Fibroblast of mammary gland (primary cell): ENCODE measurements around the gene ABCG1.

Experiments used
- DNase-seq: peaks from one replicate; pipeline ENCODE4 v3.0.0-alpha.2; 2010; ENCODE audit warnings: low read depth
- H3K4me3 ChIP-seq: 2 replicates; pipeline ENCODE4 v1.5.1; 2011; ENCODE audit warnings: low read depth, mild to moderate bottlenecking, low read length, moderate library complexity; ENCODE audit not compliant: control insufficient read depth
- TF ChIP-seq, protein P1 (sequence below): conservative IDR thresholded peaks from 2 replicates; pipeline ENCODE4 v1.5.1; 2011; ENCODE audit warnings: low read depth, low read length, inconsistent platforms; ENCODE audit not compliant: control insufficient read depth, insufficient read depth

Gene ABCG1

DNA sequence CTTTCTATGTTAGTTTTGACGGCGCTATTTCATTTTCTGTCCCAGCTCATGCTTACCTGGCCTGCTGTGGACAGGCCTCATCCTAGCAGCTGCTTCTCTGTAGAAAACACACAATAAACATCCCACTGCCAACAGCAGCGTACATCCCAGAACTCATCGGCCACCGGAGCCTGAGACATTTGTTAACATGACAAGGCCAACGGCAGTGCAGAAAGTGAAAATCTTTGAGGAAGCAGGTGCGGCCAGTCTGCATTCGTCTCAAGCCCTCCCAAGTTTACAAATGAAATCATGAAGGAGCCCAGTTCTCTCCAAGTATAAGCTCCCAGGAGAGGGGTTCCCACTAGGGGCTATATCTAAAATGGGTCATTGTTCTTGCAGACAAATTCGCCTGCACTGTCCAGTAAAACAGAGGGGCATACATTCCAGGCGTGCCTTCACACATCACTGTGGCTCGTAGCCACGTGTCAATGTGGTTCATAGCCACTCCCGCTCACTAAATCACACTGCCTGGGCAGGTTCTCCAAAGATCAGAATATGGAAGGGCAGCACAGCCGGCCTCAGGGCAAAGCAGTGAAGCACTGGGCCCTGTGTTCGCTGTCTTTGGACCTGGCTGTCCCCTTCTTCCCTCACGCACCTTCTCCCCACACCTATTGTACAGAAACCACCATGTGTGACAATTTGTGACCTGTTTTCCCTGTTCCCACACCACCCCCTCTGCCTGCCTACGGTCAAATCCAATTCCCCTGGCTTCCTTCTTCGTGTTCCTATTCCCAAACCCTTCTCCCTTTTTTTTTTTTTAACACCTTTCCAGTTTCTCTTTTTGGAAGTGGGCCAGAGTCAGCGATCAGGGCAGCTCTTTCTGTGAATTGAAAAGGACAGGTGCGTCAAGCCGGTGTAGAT, 27.0 kb upstream of the ABCG1 start:
- DNase-seq = no peak
- TF ChIP-seq, protein P1, sequence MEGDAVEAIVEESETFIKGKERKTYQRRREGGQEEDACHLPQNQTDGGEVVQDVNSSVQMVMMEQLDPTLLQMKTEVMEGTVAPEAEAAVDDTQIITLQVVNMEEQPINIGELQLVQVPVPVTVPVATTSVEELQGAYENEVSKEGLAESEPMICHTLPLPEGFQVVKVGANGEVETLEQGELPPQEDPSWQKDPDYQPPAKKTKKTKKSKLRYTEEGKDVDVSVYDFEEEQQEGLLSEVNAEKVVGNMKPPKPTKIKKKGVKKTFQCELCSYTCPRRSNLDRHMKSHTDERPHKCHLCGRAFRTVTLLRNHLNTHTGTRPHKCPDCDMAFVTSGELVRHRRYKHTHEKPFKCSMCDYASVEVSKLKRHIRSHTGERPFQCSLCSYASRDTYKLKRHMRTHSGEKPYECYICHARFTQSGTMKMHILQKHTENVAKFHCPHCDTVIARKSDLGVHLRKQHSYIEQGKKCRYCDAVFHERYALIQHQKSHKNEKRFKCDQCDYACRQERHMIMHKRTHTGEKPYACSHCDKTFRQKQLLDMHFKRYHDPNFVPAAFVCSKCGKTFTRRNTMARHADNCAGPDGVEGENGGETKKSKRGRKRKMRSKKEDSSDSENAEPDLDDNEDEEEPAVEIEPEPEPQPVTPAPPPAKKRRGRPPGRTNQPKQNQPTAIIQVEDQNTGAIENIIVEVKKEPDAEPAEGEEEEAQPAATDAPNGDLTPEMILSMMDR = no peak
- no peak overlapping the region for H3K4me3 ChIP-seq

DNA sequence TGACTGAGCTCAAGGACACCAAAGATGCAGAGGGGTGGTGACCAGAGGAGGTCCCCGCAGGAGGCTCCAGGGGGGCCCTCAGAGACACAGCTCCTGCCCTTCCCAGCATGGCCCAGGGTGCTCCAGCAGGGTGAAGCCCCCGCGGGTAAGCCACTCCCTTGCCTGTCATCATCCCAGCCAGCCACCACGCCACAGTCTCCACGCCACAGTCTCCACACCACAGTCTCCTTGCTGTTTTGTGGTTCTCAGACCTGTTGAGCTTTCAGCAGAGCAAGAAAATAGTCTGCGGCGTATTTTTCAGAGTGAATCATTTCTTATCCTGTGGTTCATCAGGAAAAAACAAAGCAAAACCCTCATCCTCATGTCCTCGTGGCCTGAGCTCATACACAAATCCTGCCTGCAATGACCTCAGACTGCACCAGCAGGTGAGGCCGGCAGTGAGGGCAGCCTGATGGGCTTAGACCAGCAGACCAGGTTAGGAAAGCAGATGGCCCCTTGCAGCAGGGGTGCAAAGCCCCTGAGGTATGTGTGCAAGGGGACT, 25.7 kb upstream of the ABCG1 start:
- no peak overlapping the region for H3K4me3 ChIP-seq
- DNase-seq = no peak
- TF ChIP-seq, protein P1 = no peak

DNA sequence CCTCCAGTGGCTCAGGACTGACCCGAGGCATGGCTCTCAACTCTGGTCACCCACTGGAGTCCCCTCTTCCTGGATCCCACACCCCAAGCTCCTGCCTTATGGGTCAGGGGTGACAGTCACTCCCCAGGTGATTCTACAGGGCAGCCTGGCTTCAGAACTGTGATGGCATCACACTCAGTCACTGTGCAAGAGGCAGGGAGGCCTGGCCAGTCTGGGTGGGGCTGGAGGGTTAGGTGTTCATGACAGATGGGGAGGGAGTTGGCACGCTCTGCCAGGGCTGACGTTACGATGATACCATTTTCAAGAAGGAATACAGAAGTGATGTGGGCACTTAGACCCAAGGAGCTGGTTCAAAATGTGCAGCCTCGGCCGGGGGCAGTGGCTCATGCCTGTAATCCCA, 25.2 kb upstream of the ABCG1 start:
- DNase-seq = no peak
- H3K4me3 ChIP-seq = no peak overlapping the region
- TF ChIP-seq, protein P1 = no peak

DNA sequence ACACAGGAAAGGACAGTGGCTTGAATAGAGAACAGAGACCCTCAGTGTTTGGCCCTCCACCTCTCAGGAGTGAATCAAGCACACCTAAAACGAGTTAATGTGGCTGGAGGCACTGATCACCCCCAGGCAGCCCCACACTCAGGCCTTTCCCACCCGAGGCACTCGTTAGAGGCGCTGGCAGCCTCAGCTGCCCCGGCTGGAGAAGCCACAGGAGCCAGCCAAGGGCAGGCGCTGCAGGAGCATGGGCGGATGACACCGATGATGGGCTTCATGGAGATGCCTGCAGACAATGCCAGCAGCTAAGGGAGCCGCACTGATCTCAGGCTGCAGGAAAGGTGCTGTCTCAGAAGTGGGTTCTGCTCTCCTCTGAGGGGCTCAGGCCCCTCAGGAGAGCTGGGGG, 24.1 kb upstream of the ABCG1 start:
- DNase-seq = no peak
- H3K4me3 ChIP-seq = no peak overlapping the region
- TF ChIP-seq, protein P1 = no peak

DNA sequence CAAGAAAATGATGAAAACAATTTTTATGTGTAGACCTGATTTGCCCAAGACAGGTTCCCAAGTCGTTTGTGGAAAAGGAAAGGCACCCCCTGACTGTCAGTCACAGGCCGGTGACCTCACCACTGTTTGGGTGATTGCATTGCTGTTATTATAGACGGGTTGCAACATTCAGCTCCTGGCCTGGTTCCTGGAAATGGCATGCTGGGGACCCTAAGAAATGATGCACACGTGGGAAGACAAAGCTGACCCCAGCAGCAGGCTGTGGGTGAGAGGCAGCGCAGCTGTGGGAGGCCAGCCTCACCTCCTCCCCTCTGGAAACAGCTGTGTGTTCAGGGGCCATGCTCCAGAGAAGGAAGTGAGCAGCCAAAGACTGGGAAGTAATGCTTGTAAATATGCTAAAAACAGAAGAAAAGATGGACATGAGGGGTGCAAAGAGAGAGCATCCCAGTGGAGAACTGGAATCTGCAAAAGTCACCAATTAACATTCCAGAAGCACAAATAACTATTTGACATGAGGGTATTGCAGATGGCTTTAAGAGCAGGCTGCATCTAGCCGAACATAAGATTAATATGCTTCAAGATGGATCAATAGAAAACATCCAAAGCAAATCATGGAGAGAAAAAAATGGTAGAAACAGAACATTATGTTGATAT, 23.4 kb upstream of the ABCG1 start:
- DNase-seq = peak; percentile 66
- H3K4me3 ChIP-seq = no peak overlapping the region
- TF ChIP-seq, protein P1 = no peak

DNA sequence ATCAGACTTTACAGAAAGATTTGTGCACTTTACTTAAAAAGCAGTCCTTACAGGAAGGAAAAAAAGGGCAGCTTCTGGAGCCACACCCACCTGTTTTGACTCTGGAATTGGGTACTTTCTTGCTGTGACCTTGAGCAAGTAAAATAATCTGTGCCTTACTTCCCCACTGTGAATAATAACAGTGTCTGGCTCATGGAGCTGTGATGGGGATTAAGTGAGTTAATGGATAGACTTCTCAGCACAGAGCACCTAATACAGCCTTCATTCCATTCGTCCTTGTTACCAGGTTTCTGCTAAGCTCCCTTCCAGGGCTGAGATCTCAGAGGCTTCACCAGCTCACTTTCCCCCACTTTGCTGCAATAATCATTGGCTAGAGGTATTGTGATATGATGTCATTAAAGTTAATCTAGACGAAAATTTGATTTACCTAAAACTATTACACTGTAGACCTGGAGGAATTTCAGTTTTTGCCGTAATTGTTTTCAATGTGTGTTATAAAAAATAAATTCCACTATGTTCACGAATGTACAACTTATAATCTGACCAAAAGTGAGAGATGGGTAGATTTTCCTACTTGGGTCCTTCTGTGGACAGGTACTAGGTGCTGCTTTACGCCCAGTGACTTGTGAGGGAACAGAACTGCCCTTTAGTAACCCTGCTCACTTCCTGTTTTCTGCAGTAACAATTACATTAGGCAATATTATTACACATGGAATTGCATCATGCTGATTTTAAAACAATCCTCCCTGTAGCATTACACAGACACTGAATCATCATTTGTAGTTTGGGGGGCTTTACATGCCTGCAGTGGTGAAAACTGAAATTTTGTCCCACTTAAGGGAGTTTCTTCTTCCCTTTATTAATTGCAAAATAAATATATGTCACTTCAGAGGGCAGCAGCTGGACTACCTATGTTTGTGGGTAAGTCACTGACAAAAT, 19.7 kb upstream of the ABCG1 start:
- TF ChIP-seq, protein P1 = no peak
- no peak overlapping the region for H3K4me3 ChIP-seq
- peak; percentile 78 for DNase-seq
